HG03095 (cell line): ENCODE results near the gene KCTD18.

Source experiments
- ATAC-seq: cut with Tn5 transposase; IDR thresholded peaks from one replicate; pipeline ENCODE4 v1.9.1; 2021; ENCODE audit warnings: moderate library complexity; ENCODE audit not compliant: unreplicated experiment

KCTD18 gene

DNA sequence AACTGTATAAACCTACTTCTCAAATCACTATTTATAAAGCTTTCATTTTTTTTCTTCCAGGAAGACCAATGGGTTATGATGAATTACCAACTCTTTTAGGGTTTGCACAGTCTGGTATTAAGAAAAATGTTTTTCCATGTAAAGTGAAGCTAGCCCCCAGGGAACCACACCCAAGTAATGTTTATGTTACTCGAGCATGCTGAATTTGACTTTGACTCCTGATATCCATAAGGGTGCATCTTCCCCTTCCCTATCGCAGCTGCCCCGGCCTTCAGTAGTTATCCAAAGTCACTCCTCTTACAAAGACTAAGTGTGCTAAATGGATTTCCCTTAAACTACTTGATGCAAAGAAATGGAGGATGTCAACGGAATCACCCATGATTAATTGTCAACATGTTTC lies 21.7 kb downstream of the KCTD18 start:
- no peak for ATAC-seq

DNA sequence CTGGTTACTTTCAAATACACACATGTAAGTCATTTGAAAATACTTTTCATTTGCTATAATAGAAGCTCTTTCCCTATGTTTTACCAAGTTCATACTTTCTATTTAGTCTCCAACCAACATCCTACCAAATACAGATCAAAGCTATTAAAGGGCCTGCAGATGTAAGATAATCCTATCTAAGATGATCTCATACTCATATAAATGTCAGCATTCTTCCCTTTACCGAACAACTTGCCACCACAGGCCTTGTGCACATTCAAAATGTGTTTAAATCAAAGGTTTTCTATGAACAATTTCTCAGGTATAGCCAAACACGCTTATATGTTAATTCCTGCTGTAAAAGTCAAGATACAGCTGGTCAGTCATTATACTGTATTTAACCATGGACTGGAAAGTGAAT lies 23.3 kb downstream of the KCTD18 start:
- no peak for ATAC-seq

DNA sequence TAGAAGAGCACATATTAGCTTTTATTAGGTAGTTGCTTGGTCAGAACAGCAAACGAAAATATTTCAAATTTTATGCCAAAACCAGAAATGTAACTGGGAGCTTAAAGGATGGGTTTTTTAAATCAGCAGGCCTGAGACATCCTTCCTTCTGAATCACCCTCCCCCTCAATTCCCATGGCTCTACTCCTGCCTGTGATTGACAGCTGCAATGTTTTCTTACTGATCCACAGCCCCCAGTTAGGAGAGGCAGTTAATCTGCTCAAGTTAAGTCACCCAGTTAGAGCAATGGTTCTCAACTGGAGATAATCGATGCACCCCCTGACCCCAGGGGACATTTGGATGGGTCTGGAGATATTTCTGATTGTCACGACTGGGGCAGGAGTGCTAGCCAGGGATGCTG lies 24.9 kb downstream of the KCTD18 start:
- no peak for ATAC-seq

DNA sequence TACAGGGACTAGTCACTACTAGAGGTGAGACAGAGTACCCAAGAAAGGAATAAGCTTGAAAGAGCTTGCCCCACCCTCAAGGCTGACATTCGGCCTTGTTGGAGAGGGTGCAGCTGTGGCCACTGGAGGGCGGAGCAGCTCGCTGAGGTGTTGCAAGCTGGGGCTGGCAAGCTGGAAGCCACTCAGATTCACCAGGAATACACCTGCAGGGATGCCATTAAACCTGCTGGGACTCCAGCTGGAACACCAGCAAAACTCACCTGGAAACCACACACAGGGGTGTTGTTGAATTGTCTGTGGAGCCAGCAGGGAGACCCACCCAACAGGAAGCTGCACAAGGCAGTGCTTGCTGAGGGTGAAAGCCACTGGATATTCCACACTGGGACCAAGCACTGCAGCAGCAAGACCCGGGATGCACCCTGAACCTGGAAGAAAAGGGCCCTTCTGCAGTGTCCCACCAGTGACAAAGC lies 26.1 kb downstream of the KCTD18 start:
- peak; percentile 47 for ATAC-seq

DNA sequence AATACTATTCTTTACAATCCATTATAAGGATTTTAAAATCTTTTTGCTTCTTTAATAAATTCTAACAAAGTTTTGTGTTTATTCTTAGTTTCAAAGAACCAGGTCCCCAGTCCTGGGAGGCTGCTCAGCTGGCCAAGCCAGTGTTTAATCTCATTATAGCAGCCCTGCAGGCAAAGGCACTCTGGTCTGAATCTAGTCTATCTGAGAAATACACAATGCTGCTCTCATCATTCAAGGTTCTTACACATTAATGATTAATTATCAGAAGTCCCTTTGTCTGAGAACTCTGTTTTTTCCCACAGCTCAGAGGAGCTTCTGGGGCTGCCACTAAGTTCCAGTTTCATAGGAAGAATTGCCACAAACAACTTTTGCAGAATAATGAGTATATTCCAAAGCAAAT lies 27.7 kb downstream of the KCTD18 start:
- ATAC-seq: peak; percentile 49

DNA sequence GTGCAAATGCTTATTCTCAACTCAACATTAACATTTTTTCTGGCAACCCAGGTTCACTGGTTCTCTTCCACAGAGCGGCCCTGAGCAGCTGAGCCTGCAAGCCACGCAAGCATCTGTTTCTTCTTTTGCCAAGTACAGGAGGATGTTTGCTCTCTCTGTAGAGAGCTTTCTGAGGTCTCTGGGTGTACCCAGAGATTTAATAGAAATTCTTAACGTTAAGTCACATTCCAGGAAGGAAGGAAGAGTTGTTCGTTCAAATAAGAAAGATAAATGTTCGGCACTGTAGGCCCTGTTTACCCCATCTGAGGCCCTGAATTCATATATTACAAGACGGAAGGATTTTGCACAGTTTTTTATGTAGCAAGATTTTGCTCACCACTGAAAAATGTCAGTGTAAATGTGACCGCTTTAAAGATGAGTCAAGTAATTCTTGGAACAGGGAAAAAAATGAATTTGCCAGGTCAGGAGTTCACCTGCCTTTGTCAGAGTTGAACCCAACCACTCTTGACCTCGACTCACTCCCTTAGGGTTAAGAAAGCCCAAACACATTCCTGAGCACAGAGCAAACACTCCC lies 30.1 kb downstream of the KCTD18 start:
- no peak for ATAC-seq

DNA sequence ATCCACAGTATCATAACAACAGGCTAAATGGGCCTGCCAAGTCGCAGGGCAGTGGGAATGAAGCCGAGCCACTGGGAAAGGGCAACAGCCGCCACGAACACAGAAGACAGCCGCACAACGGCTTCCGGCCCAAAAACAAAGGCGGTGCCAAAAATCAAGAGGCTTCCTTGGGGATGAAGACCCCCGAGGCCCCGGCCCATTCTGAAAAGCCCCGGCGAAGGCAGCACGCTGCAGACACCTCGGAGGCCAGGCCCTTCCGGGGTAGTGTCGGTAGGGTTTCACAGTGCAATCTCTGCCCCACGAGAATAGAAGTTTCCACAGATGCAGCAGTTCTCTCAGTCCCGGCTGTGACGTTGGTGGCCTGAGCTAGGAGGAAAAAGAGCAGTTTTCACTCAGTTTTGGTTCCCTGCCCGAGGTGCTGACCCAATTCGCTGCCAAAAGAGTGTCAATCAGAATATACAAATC lies 32.2 kb downstream of the KCTD18 start:
- ATAC-seq: no peak

DNA sequence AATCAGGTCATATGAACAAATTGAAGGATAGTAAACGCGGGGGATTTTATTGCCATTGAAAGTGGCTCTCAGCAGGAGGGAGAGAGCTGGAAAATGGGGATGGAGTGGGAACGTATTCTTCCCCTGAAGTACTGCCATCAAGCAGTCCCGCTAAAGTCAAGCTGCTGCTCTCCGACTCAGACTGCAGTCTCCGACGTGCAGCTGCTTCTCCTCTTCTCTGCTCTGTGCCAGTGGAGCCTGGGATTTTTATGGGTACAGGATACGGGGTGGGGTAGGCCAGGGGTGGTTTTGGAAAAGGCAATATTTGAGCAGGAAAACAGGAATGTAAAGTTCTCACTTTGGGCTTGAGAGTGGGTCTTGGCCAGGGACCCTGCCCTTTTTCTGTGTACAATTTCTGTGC lies 33.0 kb downstream of the KCTD18 start:
- ATAC-seq: no peak

DNA sequence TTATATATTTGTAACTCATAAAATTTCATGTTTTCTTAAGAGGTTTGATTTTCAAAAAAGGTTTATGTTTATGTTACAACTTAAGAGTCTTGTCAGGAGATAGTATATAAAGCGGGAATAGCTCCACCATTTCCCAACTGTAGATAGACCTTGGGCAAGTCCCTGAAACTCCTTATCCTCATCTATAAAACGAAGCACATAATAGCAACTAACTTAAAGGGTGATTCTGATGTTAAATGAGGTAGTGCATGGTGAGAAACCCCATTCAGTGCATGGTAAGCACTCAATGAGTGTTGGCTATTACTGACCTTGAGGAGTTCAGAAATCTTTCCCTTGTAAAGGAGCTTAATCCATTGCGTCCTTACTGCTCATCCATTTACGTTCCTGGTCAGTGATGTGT lies 34.1 kb downstream of the KCTD18 start:
- no peak for ATAC-seq

DNA sequence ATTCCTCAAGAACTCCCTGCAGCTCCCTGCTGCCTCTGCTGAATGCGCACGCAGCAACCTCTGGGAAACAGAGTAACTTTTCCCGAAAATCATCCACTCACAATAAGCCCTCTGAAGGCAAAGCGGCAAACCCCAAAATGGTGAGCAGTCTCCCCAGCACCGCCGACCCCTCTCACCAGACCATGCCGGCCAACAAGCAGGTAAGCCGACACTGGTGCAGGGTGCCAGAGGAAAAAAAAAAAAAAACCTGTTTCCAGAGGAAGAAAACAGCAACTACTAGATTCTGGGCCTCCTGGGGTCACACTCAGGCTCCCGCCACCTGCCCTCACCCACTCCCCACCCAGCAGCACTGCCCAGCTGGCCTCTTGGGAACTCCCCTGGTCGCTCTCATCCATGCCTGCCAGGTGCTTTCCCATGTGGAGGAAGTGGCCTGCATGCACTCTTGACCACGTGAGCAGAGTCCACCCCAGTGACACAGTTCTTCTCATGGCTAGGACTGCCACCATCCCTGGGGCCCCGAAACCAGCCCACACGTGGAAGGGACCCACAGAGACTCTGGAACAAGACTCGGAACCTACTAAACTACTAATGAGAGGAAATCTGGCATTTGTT lies 36.9 kb downstream of the KCTD18 start:
- ATAC-seq: no peak

DNA sequence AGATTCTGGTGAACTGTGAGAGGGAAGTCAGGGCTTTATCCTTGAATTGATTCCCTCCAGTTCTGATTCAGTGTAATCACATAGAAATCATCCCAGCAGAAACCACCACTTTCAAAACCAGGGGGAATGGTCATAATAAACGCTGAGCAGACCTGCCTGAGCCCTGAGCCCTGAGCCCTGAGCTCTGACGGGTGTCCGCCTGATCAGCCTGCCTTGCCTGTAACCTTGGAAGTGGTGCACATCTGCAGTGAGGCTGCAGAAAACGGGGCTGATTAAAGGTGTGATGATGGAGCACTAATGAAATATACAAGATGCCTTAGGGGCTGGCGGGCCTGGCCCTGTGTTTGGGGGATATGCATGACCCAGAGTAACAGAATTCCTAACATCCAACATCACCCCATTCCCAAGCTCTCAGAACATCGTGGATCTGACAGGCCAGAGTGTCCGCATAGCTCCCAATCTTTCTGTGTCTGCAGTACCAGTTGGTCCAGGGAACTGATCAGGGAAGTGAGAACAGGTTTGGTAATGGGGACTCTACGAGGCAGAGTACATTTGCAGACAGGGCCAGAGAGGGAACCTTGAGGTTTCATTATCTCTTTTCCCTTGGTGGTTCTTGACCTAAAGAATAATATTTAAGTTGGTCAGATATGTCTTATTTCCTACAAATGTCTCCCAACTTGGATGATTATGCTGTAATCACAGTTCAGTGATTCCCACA lies 37.8 kb downstream of the KCTD18 start:
- ATAC-seq: peak; percentile 4

DNA sequence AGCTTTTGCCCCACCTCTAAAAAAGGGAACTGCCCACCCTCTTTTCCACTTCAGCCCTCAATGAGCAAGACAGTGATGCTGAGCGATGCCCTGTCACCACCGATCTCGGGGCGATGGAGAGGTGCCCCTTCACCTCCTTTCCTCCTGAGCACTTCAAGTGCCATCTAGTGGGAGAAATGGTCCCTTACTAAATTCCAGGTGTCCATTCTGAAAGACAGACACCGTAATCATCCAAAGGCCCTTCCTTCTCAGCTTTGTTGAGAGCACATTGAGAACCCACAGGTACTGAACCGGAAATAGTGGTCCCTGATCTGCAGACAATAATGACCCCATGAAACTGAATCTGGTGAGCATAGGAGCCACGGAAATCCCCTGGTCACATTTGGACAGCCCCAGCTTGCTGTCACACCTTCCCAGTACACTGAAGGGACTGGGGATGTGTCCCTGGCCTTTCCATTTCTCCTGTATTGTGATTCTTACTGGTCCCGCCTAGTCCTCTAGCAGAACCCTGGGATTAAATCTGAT lies 38.5 kb downstream of the KCTD18 start:
- peak; percentile 82 for ATAC-seq

DNA sequence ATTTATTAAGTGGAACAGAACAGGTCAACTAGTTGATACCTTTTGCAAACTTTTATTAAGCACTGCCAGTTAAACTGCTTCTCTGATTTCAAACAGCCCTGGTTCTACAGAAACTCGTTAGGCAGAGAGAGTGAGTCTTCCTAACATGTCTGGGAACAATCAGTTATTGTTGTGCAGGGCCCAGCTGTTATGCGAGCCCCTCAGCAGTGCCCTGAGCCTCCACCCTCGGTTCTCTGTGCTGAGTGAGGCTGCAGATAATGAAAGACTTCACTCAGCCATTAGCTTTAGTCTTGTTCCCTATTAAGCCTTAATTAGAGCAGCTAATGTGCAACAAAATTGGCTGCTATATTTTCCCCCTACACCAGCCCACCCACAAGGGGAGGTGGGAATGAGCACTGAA lies 39.6 kb downstream of the KCTD18 start:
- ATAC-seq: no peak

DNA sequence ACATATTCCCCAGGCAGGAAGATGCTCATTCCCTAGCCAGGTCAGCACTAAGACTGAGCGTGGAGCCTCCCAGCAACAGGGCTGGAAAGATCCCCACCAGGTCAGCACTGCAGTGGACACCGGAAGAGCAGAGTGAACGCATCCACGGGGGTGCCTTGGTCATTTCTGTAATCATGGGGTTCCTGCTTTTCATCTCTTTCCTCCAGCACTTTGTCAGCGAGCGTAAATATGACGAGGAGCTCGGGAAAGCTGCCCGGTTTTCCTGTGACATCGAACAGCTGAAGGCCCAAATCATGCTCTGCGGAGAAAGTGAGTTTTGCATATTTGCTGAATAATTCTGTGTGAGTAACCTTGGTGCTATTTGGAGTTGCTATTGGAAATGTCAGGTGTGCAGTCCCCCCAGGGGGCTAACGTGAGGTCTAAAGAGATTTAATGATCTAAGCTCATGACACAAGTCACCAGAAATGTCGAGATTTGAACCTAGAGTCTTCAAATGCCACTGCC lies 40.1 kb downstream of the KCTD18 start:
- ATAC-seq: no peak

DNA sequence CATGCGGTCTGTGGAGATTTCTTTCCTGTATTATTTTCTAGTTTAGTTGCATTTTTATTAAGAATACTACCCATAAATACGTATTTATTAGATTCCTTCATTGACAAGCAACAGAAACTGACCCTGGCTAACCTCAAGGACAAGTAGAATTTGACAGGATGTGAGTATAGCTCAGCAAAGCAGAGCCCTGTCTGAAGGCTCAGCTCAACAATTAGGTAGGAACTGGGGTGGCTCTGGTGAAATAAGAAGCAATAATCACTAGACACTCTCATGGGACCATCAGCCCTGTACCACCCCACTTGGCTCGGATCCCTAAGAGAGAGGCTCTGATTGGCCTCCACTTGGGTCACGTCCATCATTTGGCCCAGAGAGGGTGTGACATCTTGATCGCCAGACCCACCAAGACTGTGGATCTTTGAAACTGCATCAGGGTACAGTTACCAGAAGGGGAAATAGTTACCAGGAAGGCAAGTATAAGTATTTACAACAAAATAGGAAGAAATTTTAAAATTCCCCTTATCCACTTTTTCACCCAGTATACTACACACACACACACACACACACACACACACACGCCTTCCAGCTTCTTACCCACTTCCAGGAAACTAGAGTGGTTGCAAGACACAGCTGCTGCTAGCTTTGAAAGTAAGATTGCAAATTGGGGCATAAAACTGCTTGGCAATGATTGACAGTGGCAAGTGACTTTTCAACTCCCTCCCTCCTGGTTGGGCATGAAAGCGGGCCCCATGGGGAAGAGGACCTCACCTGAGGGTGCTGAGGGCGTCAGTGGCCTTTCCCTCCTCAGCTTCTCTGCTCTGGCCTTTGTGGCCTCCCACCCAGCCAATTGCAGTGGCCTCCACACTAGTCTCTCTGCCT lies 41.8 kb downstream of the KCTD18 start:
- no peak for ATAC-seq

DNA sequence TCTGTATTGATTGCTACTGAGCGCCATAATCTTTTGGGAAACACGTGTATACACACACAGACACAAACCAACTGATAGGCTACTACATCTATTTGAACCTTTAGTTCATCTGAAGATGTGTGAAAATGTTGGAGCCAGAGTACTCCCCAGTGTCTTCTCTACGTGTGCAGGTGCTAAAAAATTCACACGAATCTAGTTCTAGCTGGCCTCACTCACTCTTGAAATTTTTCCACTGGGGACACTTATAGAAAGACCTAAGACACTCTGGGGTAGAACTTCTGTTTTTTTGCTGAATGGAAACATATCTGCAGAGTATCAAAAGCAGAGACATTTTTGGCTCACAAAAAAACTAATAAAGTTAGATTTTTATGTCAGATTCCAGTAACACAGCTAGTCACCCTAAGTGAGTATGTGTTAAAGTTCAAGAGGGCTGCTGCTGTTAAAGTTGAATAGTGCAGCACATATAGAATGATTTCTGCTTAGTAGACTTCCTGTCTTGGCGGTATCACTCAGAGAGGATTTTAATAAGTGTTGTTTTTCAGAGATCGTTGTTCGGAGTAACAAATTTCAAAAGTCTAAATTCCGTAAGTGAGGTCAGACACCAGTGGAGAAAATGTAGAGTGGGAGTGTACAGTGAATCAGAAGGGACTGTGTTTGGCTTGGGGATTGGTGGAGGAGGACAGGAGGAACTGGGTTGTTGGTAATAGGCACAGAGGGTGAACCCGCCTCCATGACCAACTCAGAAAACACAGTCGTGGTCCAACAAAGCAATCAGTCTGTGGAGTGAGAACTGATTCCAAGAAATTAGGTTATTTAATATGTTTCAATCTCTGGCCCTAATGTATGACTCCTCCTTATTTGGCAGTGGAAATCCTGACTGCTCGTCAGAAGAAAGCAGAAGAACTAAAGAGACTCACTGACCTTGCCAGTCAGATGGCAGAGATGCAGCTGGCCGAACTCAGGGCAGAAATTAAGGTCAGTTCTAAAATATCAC lies 43.1 kb downstream of the KCTD18 start:
- ATAC-seq: no peak

DNA sequence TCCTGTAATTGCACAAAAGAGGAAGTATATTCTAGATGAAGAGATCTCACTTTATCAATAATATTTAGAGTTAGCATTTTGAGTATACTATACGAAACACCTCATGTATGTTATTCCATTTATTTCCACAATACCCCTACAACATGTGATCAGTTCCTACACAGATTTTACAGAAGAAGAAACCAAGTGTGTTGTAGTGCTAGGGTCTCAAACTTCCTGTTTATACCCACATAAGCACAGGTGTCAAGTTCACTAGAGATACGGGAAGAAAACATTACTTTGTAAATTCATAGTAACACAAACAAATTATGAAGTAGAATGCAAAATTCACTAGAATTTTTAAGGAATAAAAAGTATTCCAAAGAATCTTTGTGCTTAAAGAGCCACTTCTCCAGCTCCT lies 46.4 kb downstream of the KCTD18 start:
- ATAC-seq: no peak

DNA sequence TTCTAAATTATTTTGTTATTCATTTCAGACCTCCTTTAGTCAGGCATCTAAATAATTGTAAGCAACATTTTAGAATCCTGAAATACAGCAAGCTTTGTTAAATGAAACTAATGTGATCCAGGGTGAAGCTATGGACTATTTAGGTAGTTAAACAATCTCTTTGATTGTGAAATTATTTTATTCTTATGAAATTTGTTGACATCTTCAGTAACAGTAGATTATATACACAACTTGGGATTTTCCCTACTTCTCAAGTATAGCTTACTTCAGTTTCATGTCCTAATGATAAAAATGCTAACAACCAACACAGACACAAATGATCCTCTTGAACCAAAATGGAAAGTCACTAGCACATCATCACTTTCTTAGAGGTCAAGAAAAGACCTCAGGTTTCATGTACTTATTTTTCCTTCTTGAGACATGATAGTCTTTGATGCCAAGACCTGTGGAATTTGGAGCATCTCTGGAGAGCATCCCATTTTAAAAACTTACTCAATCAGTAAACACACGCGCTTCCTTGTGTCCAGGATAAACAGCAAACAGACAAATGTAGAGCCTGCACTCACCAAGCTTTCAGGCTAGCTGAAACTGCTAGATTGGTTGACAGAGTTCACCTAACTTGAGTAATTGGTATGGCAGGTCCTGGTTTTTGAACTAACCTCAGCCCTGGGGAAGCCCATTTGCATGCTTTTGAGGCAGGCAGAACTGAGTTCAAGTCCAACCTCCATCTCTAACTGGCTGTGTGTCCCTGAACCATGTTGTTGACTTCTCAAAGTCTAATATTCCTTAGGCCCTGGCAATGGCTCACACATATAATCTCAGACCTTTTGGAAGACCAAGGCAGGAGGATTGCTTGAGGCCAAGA lies 47.8 kb downstream of the KCTD18 start:
- ATAC-seq: no peak

DNA sequence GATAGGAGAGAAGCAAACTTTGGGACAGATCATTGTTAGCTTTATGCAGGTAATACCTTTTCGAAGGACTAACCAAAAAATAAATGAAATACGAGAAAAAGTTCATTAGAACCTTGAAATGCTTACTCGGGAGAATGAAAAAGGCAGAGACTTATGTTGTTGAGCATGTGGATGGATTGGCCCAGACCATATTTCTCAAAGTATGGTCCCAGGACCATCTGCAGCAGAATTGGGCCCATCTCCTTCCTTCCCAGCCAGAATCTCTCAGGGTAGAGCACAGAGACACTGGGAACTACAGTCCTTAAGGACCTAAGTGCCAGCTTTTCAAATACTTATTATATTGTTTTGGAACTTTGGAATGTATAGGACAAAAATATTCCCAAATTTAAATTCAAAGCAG lies 50.8 kb downstream of the KCTD18 start:
- ATAC-seq: no peak
